Measurements from ENCODE around the gene SH3RF1. TPM values are rescaled to one million over a fixed set of nuclear protein-coding genes. Genes with fewer than 3 reads are reported as not detected.

The SH3RF1 gene
- total RNA-seq, 1 experiment from 2014 or later = 11.5 TPM

GRCh38 chr4:169233691-169234090 is 37.1 kb downstream of the SH3RF1 start:
- Histone ChIP-seq H3K4me1 (ENCODE audit: control insufficient read depth, insufficient read depth, low read length) (no peaks in the 10 kb centered on the region; the same call in 1 of the 2 replicates), H3K27me3 (ENCODE audit: control insufficient read depth, insufficient read depth, low read length) (no peaks in the 10 kb centered on the region), H3K27ac (ENCODE audit: low read length) (no peak overlapping the region), H3K36me3 (ENCODE audit: control insufficient read depth, insufficient read depth, low read length) (no peaks in the 10 kb centered on the region), H3K9me3 (ENCODE audit: control insufficient read depth, insufficient read depth, low read depth, low read length) (no peaks in the 10 kb centered on the region), H3K4me3 (ENCODE audit: low read depth in 2 of 2, low read length in 2 of 2) (no peak overlapping the region)
- no peak for TF ChIP-seq SIN3A (IDR thresholded peaks at IDR 0.05; ENCODE audit: borderline replicate concordance, insufficient read depth, low read depth, low read length)
- no peak for TF ChIP-seq REST (IDR thresholded peaks at IDR 0.05; ENCODE audit: insufficient read depth in 1 of 2, low read depth in 2 of 2, low read length in 1 of 2)
- TF ChIP-seq CTCF (IDR thresholded peaks at IDR 0.05) = no peak
- TF ChIP-seq TCF7L2 (IDR thresholded peaks at IDR 0.05; ENCODE audit: low read depth, low read length) = no peak
- no peak for TF ChIP-seq POLR2AphosphoS5 (IDR thresholded peaks at IDR 0.05; ENCODE audit: low read depth, low read length)
- no peak for ATAC-seq
- intact Hi-C loops (cut with micrococcal nuclease; ENCODE audit: unreplicated experiment) (no loop called here), in situ Hi-C loops (cut with HindIII; ENCODE audit: low pct_unique_long_range_greater_than_20kb, low sequenced_read_pairs) (no loop called here)
- no peak for DNase-seq (ENCODE audit: low read depth, low spot score)
- ChIA-PET POLR2A (interaction anchor here (0.6 kb wide), 1 partner anchor 168 kb away, joined by 3 read pairs; no protein-coding TSS in a partner anchor), CTCF (no interaction called here)
- no TSS peak for BruUV-seq (replicated peaks)

- intact Hi-C loops (cut with micrococcal nuclease; ENCODE audit: unreplicated experiment) = no loop called here
- Histone ChIP-seq H3K36me3 (ENCODE audit: control insufficient read depth, insufficient read depth, low read length) (no peaks in the 10 kb centered on the region), H3K9me3 (ENCODE audit: control insufficient read depth, insufficient read depth, low read depth, low read length) (no peaks in the 10 kb centered on the region), H3K27ac (ENCODE audit: low read length) (no peak overlapping the region), H3K4me1 (ENCODE audit: control insufficient read depth, insufficient read depth, low read length) (no peaks in the 10 kb centered on the region; the same call in 1 of the 2 replicates), H3K4me3 (ENCODE audit: low read depth in 2 of 2, low read length in 2 of 2) (no peak overlapping the region), H3K27me3 (ENCODE audit: control insufficient read depth, insufficient read depth, low read length) (no peaks in the 10 kb centered on the region)
- ATAC-seq = no peak
- BruUV-seq (replicated peaks) = no TSS peak
- POLR2A ChIA-PET = no interaction called here
- no peak for DNase-seq (ENCODE audit: low read depth, low spot score)
- in situ Hi-C loops (cut with HindIII; ENCODE audit: low pct_unique_long_range_greater_than_20kb, low sequenced_read_pairs) = no loop called here
- TF ChIP-seq TCF7L2 (IDR thresholded peaks at IDR 0.05; ENCODE audit: low read depth, low read length) (no peak), POLR2AphosphoS5 (IDR thresholded peaks at IDR 0.05; ENCODE audit: low read depth, low read length) (no peak), REST (IDR thresholded peaks at IDR 0.05; ENCODE audit: insufficient read depth in 1 of 2, low read depth in 2 of 2, low read length in 1 of 2) (no peak), CTCF (IDR thresholded peaks at IDR 0.05) (no peak), SIN3A (IDR thresholded peaks at IDR 0.05; ENCODE audit: borderline replicate concordance, insufficient read depth, low read depth, low read length) (no peak)
- CTCF ChIA-PET = no interaction called here
These were observed 39.0 kb downstream of the SH3RF1 start for GRCh38 chr4:169231647-169232262.
